Endodermal cell (in vitro differentiated cells): Measurements from ENCODE around the gene TTC1. TPM values are rescaled to one million over a fixed set of nuclear protein-coding genes. Genes with fewer than 3 reads are reported as not detected.

Experiments
- DNase-seq: peaks from one replicate; pipeline ENCODE4 v3.0.0-alpha.2; 2017
- H3K27ac ChIP-seq: 2 replicates; pipeline ENCODE4 v1.5.1; 2013; ENCODE audit warnings: mild to moderate bottlenecking, low read depth, low read length, moderate library complexity
- H3K27me3 ChIP-seq: 2 replicates; pipeline ENCODE4 v1.6.1; 2013; ENCODE audit warnings: mild to moderate bottlenecking, low read length, moderate library complexity; ENCODE audit not compliant: insufficient read depth, control insufficient read depth, poor library complexity, severe bottlenecking
- H3K36me3 ChIP-seq: 2 replicates; pipeline ENCODE4 v1.7.0; 2013; ENCODE audit warnings: mild to moderate bottlenecking, low read length, moderate library complexity; ENCODE audit not compliant: control insufficient read depth, insufficient read depth
- H3K4me1 ChIP-seq: one replicate; pipeline ENCODE4 v1.7.0; 2013; ENCODE audit warnings: low read length; ENCODE audit not compliant: control insufficient read depth, insufficient read depth
- H3K4me3 ChIP-seq: 2 replicates; pipeline ENCODE4 v1.5.1; 2013; ENCODE audit warnings: mild to moderate bottlenecking, low read length, moderate library complexity
- H3K9ac ChIP-seq: 2 replicates; pipeline ENCODE4 v1.6.1; 2013; ENCODE audit warnings: mild to moderate bottlenecking, low read length, moderate library complexity; ENCODE audit not compliant: poor library complexity, severe bottlenecking; ENCODE audit errors: extremely low read depth
- H3K9me3 ChIP-seq: 2 replicates; pipeline ENCODE4 v1.6.1; 2013; ENCODE audit warnings: mild to moderate bottlenecking, low read length, moderate library complexity; ENCODE audit not compliant: control insufficient read depth
- H3K27ac Mint-ChIP-seq: 2 replicates; pipeline ENCODE4 v1.8.0; 2020; ENCODE audit warnings: mixed read lengths
- H3K27me3 Mint-ChIP-seq: 2 replicates; pipeline ENCODE4 v1.8.0; 2021; ENCODE audit warnings: mild to moderate bottlenecking, mixed read lengths; ENCODE audit not compliant: insufficient read depth
- H3K36me3 Mint-ChIP-seq: 2 replicates; pipeline ENCODE4 v1.8.0; 2020; ENCODE audit warnings: low read depth, mixed read lengths
- H3K4me1 Mint-ChIP-seq: 2 replicates; pipeline ENCODE4 v1.8.0; 2020; ENCODE audit warnings: mixed read lengths
- H3K4me3 Mint-ChIP-seq: 2 replicates; pipeline ENCODE4 v1.8.0; 2020; ENCODE audit warnings: mild to moderate bottlenecking, moderate library complexity, mixed read lengths
- H3K9me3 Mint-ChIP-seq: 2 replicates; pipeline ENCODE4 v1.8.0; 2020; ENCODE audit warnings: mild to moderate bottlenecking, mixed read lengths
- WGBS, 2 experiments: methylation state at CpG; one replicate each; pipeline versions ENCODE4 v1.1.5 to v1.1.7; 2013; ENCODE audit warnings: missing lambda C conversion rate in 2 of 2, mixed read lengths in 1 of 2; ENCODE audit not compliant: insufficient coverage in 1 of 2, insufficient read length in 1 of 2; 5-methylcytosine and 5-hydroxymethylcytosine counted together
- total RNA-seq, 2 donors: library from RNA; stranded (reverse); fragmentation: NEBNext Ultra II Directional in 1 of 2; extraction: Animal tissue kit (Norgen Biotek cat#: 25700) in 1 of 2; gene quantifications; 2 replicates in 1 of 2; 3 replicates in 1 of 2; pipeline ENCODE4 v1.2.1, GENCODE V29; 2021
- TF ChIP-seq, protein P1 (sequence below): fragments of 200-600 bp; sonication (generic); conservative IDR thresholded peaks from 2 replicates; pipeline ENCODE4 v1.5.0; 2021; ENCODE audit warnings: antibody characterized with exemption, mild to moderate bottlenecking

The TTC1 gene
- total RNA-seq, 2 donors from 2014 or later: 59.8 to 72.3 TPM

DNA sequence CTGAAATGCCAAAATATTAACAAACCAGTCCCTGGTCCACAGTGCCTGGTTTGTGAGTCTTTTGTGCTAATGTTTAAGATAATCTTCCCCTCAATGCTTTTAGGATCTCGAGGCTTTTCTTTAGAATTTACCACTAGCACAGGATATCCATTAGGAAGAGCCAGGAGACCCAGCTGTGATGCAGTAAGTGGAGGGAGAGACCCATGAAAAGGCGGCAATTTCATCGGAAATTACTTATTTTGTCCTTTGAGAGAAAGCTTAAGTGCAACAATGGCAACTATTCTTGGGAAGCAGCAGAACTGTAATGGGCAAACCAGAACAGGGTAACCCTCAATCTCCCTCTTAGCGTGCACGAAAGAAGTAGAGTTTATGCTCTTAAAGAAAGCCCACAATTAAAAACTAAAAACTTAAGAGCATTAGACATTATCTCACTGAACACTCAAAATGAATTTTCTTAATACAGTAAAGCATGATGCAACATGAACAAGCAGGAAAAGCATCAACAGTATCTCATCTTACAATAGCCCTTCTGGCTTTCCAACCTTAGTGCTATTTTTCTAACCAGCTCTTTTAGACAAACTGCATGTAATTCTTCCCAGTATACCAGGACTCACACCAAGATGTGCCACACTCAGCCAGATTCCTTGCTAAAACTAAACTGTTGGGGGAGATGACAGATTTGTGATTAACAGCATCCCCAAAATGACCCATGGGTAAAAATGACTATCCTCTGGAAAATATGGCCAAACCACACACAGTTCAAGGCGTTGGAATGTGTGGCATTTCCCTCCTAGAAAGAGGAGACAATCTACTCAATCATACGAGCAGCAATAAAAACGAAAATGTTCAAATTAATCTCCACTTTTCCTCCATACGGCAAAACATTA, 73.9 kb downstream of the TTC1 start:
- DNase-seq: no peak
- peaks cover 2% of the 10 kb centered on the region for H3K36me3 Mint-ChIP-seq
- peaks cover 16% of the 10 kb centered on the region for H3K36me3 ChIP-seq
- H3K27me3 ChIP-seq: no peaks in the 10 kb centered on the region
- peaks cover 10% of the 10 kb centered on the region for H3K4me1 Mint-ChIP-seq
- TF ChIP-seq, protein P1, sequence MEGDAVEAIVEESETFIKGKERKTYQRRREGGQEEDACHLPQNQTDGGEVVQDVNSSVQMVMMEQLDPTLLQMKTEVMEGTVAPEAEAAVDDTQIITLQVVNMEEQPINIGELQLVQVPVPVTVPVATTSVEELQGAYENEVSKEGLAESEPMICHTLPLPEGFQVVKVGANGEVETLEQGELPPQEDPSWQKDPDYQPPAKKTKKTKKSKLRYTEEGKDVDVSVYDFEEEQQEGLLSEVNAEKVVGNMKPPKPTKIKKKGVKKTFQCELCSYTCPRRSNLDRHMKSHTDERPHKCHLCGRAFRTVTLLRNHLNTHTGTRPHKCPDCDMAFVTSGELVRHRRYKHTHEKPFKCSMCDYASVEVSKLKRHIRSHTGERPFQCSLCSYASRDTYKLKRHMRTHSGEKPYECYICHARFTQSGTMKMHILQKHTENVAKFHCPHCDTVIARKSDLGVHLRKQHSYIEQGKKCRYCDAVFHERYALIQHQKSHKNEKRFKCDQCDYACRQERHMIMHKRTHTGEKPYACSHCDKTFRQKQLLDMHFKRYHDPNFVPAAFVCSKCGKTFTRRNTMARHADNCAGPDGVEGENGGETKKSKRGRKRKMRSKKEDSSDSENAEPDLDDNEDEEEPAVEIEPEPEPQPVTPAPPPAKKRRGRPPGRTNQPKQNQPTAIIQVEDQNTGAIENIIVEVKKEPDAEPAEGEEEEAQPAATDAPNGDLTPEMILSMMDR: no peak
- H3K9me3 ChIP-seq: no peaks in the 10 kb centered on the region
- WGBS, 2 experiments: 81 to 88% methylated on average over 7 to 9 of the region's 9 CpGs
- H3K27me3 Mint-ChIP-seq: no peaks in the 10 kb centered on the region
- H3K4me3 ChIP-seq: no peak overlapping the region
- no peak overlapping the region for H3K9ac ChIP-seq
- H3K4me3 Mint-ChIP-seq: no peak overlapping the region
- H3K9me3 Mint-ChIP-seq: no peaks in the 10 kb centered on the region
- no peak overlapping the region for H3K27ac ChIP-seq
- H3K27ac Mint-ChIP-seq: peak overlapping the region; percentile 30
- H3K4me1 ChIP-seq: no peaks in the 10 kb centered on the region

DNA sequence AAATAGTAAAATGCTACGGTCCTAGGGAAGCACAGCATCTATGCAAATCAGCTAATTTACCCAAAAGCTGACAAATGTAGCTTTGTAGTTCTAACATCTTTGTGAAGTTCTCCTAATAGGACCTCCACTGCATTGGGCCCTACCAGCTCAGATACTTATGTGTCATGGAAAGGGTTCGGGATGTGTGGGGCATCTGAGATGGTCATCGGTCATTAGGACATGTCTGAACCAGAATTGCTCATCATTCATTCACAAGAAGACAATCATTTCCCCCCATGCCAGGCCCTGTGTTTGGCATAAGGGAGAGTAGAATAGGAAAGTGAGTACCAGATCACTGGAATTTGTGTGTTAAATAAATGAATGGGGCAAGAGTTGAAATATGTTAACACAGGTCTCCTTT, 74.6 kb downstream of the TTC1 start:
- Histone ChIP-seq H3K4me1 (no peaks in the 10 kb centered on the region), H3K27me3 (no peaks in the 10 kb centered on the region), H3K27ac (no peak overlapping the region), H3K36me3 (peaks cover 12% of the 10 kb centered on the region), H3K9me3 (no peaks in the 10 kb centered on the region), H3K9ac (no peak overlapping the region), H3K4me3 (no peak overlapping the region)
- no peak for DNase-seq
- H3K9me3 Mint-ChIP-seq: no peaks in the 10 kb centered on the region
- no peak overlapping the region for H3K27ac Mint-ChIP-seq
- H3K27me3 Mint-ChIP-seq: no peaks in the 10 kb centered on the region
- 95 to 100% methylated on average over 1 to 3 of the region's 3 CpGs for WGBS, 2 experiments
- TF ChIP-seq, protein P1: no peak
- peaks cover 2% of the 10 kb centered on the region for H3K36me3 Mint-ChIP-seq
- no peak overlapping the region for H3K4me3 Mint-ChIP-seq
- H3K4me1 Mint-ChIP-seq: peaks cover 10% of the 10 kb centered on the region

DNA sequence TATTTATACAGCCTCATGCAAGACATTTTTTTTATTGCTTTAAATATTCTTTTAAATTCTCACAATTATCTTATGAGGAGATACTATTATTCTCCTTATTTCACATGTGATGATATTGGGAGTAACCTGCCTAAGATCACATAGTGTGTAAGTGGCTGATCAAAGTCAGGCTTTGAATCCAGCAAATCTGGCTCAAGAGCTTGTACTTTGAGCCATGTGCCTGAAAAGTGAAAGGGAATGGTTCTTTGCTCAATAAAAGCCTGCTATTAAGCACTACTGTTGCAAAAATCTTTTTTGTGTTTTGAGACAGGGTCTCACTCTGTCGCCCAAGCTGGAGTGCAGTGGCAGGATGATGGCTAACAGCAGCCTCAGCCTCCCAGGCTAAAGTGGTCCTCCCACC, 75.2 kb downstream of the TTC1 start:
- H3K4me1 ChIP-seq: no peaks in the 10 kb centered on the region
- no peaks in the 10 kb centered on the region for H3K9me3 ChIP-seq
- no peak overlapping the region for H3K4me3 ChIP-seq
- no peak overlapping the region for H3K27ac Mint-ChIP-seq
- H3K4me1 Mint-ChIP-seq: peaks cover 10% of the 10 kb centered on the region
- H3K27me3 ChIP-seq: no peaks in the 10 kb centered on the region
- 86% methylated on average over 1 of the region's 1 CpG; no CpG with 5 or more reads in 1 of the 2 experiments for WGBS, 2 experiments
- H3K4me3 Mint-ChIP-seq: no peak overlapping the region
- no peak overlapping the region for H3K9ac ChIP-seq
- no peaks in the 10 kb centered on the region for H3K9me3 Mint-ChIP-seq
- no peaks in the 10 kb centered on the region for H3K27me3 Mint-ChIP-seq
- no peak overlapping the region for H3K27ac ChIP-seq
- TF ChIP-seq, protein P1: no peak
- peaks cover 5% of the 10 kb centered on the region for H3K36me3 ChIP-seq
- H3K36me3 Mint-ChIP-seq: peaks cover 2% of the 10 kb centered on the region
- DNase-seq: no peak
